ENCODE data around the gene NSUN7.

Gene NSUN7

GRCh38 chr4:40720916-40721315 is 28.8 kb upstream of the NSUN7 start:
- H3K4me3 ChIP-seq = no peak overlapping the region
- H3K9me3 ChIP-seq = no peaks in the 10 kb centered on the region
- intact Hi-C loops (cut with DNase I; ENCODE audit: low total_unique reads) = no loop called here
- DNase-seq = no peak
- H3K27me3 ChIP-seq = no peaks in the 10 kb centered on the region
- no peaks in the 10 kb centered on the region for H3K4me1 ChIP-seq
- no peaks in the 10 kb centered on the region for H3K36me3 ChIP-seq
- H3K27ac ChIP-seq = no peak overlapping the region
- TF ChIP-seq, protein P1, sequence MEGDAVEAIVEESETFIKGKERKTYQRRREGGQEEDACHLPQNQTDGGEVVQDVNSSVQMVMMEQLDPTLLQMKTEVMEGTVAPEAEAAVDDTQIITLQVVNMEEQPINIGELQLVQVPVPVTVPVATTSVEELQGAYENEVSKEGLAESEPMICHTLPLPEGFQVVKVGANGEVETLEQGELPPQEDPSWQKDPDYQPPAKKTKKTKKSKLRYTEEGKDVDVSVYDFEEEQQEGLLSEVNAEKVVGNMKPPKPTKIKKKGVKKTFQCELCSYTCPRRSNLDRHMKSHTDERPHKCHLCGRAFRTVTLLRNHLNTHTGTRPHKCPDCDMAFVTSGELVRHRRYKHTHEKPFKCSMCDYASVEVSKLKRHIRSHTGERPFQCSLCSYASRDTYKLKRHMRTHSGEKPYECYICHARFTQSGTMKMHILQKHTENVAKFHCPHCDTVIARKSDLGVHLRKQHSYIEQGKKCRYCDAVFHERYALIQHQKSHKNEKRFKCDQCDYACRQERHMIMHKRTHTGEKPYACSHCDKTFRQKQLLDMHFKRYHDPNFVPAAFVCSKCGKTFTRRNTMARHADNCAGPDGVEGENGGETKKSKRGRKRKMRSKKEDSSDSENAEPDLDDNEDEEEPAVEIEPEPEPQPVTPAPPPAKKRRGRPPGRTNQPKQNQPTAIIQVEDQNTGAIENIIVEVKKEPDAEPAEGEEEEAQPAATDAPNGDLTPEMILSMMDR (IDR thresholded peaks at IDR 0.05) = no peak

- Histone ChIP-seq H3K36me3 (no peaks in the 10 kb centered on the region), H3K27me3 (no peaks in the 10 kb centered on the region), H3K27ac (no peak overlapping the region), H3K4me3 (no peak overlapping the region), H3K9me3 (no peaks in the 10 kb centered on the region), H3K4me1 (no peaks in the 10 kb centered on the region)
- DNase-seq = no peak
- intact Hi-C loops (cut with DNase I; ENCODE audit: low total_unique reads) = no loop called here
- TF ChIP-seq, protein P1 (IDR thresholded peaks at IDR 0.05) = no peak
These were observed 28.0 kb upstream of the NSUN7 start for GRCh38 chr4:40721730-40722171.

GRCh38 chr4:40722576-40723161 is 27.1 kb upstream of the NSUN7 start:
- DNase-seq = no peak
- no peaks in the 10 kb centered on the region for H3K27me3 ChIP-seq
- H3K4me3 ChIP-seq = no peak overlapping the region
- H3K27ac ChIP-seq = no peak overlapping the region
- TF ChIP-seq, protein P1 (IDR thresholded peaks at IDR 0.05) = no peak
- intact Hi-C loops (cut with DNase I; ENCODE audit: low total_unique reads) = no loop called here
- H3K36me3 ChIP-seq = no peaks in the 10 kb centered on the region
- H3K4me1 ChIP-seq = no peaks in the 10 kb centered on the region
- H3K9me3 ChIP-seq = no peaks in the 10 kb centered on the region

GRCh38 chr4:40723728-40724127 is 26.0 kb upstream of the NSUN7 start:
- no peak overlapping the region for H3K27ac ChIP-seq
- no peak for DNase-seq
- intact Hi-C loops (cut with DNase I; ENCODE audit: low total_unique reads) = no loop called here
- H3K27me3 ChIP-seq = no peaks in the 10 kb centered on the region
- H3K9me3 ChIP-seq = no peaks in the 10 kb centered on the region
- H3K4me1 ChIP-seq = no peaks in the 10 kb centered on the region
- no peak overlapping the region for H3K4me3 ChIP-seq
- no peaks in the 10 kb centered on the region for H3K36me3 ChIP-seq
- TF ChIP-seq, protein P1 (IDR thresholded peaks at IDR 0.05) = no peak

GRCh38 chr4:40728333-40728732 is 21.4 kb upstream of the NSUN7 start:
- no peaks in the 10 kb centered on the region for H3K36me3 ChIP-seq
- no peaks in the 10 kb centered on the region for H3K9me3 ChIP-seq
- H3K4me1 ChIP-seq = no peaks in the 10 kb centered on the region
- H3K4me3 ChIP-seq = no peak overlapping the region
- DNase-seq = no peak
- TF ChIP-seq, protein P1 (IDR thresholded peaks at IDR 0.05) = no peak
- no peak overlapping the region for H3K27ac ChIP-seq
- intact Hi-C loops (cut with DNase I; ENCODE audit: low total_unique reads) = no loop called here
- no peaks in the 10 kb centered on the region for H3K27me3 ChIP-seq

DNA sequence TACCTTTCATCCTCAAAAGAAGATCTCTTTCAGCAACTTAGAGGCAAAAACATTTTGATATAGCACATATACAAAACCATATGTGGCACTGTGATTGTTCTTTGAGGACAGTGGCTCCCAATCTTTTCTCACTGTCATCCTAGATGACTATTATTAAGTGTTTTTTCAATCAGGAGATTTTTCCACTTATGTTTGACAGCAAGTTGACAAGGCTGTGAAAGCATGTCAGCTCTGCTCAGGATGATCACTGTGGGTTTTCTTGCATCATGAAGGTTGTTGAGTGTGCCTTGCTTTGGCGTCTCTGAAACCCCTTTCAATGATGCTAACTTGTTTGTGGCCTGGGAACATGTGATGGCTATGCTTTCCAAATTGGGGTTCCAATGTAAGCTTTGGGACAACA is 20.2 kb upstream of the NSUN7 start:
- Histone ChIP-seq H3K4me3 (no peak overlapping the region), H3K36me3 (no peaks in the 10 kb centered on the region), H3K9me3 (no peaks in the 10 kb centered on the region), H3K27me3 (no peaks in the 10 kb centered on the region), H3K4me1 (no peaks in the 10 kb centered on the region), H3K27ac (no peak overlapping the region)
- TF ChIP-seq, protein P1 (IDR thresholded peaks at IDR 0.05) = no peak
- intact Hi-C loops (cut with DNase I; ENCODE audit: low total_unique reads) = no loop called here
- no peak for DNase-seq

Measured in tibial artery (tissue), 4 donors.